Fibroblast of skin of back (primary cell): ENCODE measurements around the gene SAMD7. TPM values are rescaled to one million over a fixed set of nuclear protein-coding genes. Genes with fewer than 3 reads are reported as not detected.

ENCODE experiments used
- DNase-seq: peaks from one replicate; pipeline ENCODE4 v3.0.0-alpha.2; 2013
- polyA plus RNA-seq, 2 experiments: library from polyadenylated mRNA; unstranded; fragments of 120-200 nt; gene quantifications; one replicate each; pipeline ENCODE4 v1.2.1, GENCODE V29; 2013; ENCODE audit not compliant: insufficient read length in 2 of 2

The SAMD7 gene, protein sequence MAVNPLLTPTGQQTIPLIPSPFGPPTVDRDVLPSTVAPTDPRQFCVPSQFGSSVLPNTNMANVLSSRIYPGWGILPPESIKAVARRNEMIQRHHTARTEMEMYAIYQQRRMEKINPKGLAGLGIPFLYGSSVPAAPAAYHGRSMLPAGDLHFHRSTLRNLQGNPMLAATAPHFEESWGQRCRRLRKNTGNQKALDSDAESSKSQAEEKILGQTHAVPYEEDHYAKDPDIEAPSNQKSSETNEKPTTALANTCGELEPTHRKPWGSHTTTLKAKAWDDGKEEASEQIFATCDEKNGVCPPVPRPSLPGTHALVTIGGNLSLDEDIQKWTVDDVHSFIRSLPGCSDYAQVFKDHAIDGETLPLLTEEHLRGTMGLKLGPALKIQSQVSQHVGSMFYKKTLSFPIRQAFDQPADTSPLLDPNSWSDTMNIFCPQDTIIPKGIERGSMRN
- polyA plus RNA-seq (2013, experiment 1 of 2; ENCODE audit: insufficient read length): not detected
- polyA plus RNA-seq (2013, experiment 2 of 2; ENCODE audit: insufficient read length): not detected

DNA sequence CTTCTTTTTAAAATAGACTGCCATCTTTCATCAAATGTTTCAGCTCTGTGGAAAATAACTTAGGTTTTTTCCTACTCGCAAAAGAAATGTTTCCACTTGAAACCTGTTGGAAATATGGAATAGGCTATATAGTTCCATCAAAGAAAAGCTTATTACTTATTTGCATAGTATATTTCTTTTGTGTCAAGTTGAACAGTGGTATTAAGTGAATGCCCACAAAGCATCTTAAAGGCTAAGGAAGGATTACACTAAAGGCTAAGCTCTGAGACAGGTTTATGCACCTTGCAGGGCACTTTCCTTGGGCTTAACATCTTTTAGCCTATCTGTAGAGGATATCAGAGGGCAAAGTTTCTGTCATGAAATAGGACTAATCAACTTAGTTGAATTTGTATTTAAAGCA lies at the start of gene SAMD7:
Gene SAMD7, plus strand, starts transcription at position 301 of the 400 bp plus-strand sequence. CDS start 7,927 bp downstream, outside the sequence.
- no peak for DNase-seq

DNA sequence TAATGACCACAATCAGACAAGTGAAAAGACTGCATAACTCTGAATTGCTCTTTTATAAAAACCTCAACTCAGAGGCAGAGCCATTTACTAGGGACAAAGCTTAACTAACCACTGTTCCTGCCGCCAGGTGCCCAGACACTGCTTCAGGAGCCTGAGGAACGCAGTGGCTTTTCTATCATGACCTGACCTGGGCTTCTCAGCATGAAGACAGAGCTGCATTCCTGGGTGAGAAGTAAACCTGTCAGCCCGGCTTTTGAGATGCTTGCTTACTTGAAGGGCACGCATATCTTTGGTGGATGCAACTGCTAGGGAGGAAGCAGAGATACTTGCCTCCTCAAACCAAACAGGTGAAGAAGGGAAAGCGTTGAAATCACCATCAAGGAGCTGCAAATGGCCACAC lies 49.5 kb upstream of the SAMD7 start:
- no peak for DNase-seq

DNA sequence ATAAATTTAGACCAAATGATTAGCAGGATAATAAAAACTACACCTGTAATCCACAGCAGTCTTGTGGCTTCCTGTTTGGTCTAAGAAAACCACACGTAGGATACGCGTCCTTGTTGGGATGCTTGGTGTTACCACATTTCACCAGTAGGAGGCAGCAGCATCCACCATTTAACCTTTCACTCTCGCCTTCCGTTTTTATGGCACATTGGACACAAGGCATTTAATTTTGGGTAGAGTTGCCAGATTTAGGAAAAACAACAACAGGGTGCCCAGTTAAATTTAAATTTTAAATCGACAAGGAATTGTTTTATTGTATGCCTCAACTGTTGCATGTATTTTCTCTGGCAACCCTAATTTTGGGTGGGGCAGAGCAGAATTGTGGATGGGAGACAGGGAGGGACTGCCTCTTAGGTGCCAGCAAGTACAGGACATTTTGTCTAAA lies 47.9 kb upstream of the SAMD7 start:
- peak; percentile 52 for DNase-seq

DNA sequence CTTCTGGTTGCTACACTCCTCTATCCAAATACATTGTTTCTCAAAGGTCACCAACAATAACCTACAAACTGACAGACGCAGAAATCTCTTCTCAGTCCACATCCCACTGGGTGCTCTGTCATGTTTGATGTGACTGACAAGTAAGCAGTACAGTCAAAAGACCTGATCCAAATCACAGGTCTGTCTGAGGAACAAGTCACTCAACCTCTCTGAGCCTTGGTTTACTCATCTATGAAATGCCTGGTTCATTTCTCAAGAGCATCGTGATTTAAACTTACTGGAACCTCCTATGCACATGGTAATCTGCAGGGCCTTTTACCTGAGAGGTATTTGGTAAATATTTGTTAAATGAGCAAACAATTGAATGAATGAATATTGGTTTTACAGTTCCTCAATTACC lies 47.1 kb upstream of the SAMD7 start:
- DNase-seq: no peak

DNA sequence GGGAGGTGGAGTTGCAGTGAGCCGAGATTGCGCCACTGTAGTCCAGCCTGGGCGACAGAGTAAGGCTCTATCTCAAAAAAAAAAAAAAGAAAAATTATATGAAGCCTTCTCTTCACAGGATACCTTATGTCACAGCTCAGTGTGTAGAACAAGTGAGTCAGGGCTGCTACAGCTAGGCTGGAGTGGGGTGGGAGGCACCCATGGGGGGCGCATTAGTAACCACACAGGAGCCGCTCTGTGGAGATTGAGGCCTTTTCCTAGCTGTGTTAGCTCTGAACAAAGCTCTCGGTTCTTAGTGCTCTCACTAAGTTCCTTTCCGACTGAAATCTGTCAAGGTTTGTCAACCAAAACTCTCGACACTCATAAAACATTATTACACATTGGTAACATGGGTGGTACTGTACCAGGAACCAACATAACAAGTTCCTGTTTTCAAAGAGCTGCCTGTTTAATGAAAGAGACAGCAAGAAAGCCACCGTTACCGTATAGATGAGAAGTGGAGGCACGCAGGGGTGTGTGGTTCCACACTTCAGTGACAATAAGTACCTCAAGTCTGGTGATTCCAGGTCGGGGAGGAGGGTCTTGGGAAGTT lies 46.1 kb upstream of the SAMD7 start:
- no peak for DNase-seq

DNA sequence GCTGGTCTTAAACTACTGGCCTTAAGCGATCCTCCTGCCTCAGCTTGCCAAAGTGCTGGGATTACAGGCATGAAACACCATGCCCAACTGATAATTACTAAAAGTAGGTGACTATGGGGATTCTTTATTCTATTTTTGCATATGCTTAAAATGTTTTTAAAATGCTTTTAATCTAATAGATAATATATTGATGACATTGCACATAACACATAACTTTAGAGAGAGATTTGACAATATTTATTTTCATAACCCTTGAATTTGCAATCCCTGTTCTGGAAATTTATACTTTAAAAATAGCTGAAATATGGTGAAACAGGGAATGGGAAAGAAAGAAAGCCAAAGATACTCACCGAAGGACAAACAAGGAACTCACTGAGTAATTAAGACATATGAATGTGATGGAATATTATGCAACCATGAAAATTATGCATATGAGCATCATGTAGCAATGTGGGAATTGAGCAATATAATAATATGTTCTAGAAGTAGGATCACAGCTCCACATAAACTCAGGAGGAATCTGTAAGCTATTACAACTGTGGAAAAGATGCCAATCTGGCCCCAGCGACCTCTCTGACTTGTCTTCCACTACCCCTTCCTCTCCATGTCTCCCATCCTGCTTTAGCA lies 43.7 kb upstream of the SAMD7 start:
- DNase-seq: no peak

DNA sequence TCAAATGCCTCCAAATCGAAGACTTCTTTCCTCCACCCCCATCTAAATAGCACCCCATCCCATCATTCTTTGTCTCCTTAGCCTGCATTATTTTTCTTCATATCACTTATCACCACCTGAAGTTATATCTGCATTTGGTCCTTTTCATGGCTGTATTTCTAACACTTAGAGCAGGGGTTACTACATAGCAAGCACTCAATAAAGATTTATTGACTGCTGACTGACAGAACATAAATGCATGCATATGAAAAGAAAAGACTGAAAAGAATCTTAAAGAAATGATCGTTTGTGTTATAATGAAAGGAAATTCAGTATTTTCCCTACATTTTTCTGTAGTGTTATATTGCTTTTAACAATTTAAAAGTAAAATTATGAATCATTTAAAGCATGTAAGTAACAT lies 43.0 kb upstream of the SAMD7 start:
- no peak for DNase-seq

DNA sequence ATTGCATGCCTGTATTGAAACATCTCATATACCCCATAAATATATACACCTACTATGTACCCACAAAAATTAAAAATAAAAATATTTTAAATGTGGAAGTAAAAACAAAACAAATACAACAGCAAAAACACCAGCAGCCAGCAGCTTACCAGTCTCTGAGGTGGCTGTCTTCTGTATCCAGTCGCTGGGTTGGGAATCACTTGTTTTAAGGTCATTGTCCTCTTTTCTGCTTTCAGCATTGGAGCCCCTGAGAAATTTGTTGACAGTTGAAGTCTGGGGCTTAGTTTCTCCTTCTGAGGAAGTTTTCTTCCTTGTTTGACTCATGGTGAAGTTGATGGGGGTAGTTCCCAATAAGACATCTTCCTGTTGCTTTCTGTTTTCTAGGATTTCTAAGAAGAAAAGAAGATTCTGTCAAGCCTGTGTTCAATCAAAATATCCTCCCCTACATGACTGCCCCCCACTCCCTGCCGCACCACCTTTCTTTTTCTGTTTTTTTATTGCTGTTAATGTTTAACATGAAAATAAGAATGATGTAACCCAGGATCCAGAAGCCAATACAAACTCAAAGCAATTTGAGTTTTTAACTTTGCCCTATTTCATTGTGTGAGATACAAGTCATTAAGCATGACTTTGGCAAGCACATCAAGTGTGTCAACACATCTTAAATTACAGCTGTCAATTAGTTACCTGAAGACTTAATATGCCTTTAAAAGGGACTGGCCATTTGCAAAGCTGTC lies 41.7 kb upstream of the SAMD7 start, which contains the start of gene LRRC31:
Gene LRRC31, minus strand, starts transcription at position 452 of the 737 bp plus-strand sequence. Its CDS starts 128 bp downstream, at position 324.
- DNase-seq: no peak

DNA sequence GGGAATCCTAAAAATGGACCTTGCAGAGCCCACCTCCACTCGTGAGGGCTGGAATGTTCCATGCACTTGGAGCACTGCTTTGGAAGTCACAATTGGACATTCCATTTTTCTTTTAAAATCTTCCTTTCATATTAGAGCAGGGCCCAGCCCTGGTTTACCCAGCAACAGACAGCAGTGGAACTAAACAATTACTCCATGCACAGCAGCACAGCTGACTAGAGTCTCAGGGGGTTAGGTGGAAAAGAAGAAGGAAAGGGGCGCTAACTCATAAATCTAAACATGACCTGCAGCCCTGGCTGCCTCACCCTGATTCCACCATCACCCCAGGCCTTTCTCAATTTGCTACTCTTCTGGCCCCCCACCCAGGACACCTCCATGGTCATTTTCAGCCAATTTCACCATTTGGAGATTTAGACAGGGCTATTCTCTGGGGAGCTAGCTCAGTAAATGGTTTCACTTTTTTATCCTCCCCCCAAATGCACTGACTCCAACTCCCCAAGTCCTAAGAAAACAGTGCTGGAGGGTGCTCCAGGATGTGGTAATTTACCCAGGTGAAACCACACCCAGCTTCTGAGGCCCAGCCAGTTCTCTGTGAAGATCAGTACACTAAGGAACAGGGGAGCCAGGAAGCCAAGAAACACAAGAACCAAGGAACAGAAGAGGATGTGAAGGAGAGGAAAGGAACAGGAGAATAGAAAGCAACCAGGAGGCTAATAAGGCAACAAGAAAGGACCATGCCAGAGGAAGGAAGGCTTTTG lies 40.1 kb upstream of the SAMD7 start:
- DNase-seq: no peak

DNA sequence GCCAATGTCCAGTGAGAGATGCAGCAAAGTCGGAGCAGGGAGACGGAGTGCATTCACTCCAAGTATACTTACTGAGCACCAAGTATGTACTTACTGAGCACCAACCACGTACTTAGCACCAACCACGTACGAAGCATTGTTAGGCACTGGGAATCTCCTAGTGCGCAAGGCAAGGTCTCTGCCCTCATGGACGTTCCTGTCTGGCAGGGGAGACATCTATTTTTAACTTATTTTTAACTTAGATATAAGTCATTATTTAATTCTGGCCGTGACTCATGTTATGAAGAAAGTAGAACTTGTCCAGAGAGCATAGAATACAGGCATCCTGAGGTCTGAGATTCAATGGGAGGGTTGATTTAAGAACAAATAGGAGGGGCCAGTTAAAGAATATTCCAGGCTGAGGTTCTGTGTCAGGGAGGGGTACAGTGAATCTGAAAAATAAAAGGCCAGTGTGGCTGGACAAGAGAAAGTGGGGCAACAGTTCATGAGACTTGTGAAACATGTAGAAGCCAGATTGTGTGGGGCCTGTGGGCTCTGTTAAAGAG lies 32.3 kb upstream of the SAMD7 start:
- no peak for DNase-seq

DNA sequence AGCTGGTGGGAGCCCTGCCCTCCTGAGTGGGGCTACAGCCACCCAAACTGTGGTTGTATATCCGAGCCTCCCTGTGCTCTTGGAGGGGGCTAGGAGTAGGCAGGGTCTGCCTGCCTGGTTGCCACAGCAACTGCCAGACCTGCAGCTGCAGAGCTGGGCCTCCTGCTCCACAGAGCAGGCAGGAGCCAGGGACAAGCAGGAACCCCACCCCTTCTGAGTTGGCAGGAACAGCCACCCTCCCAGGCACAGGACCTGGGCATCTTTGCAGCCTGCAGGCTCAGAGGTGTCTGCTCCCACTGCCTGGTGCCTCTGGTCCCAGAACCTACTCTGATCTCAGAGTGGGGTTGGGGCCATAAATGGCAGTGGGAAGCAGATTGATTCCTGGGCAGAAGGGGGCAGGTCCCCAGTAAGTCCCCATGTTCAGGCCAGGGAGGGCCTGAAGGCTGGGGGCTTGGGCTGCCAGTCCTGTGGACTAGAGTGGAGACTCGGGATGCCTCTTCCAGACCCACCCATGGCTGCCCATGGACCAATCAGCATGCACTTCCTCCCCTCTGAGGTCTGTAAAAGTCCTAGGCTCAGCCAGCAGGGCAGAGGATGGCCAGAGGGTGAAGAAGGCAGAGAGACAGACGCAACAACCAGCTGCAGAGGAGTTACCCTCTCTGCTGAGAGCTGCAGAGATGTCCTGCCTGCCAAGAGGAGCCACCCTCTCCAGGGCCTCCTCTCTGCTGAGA lies 31.4 kb upstream of the SAMD7 start:
- DNase-seq: no peak

DNA sequence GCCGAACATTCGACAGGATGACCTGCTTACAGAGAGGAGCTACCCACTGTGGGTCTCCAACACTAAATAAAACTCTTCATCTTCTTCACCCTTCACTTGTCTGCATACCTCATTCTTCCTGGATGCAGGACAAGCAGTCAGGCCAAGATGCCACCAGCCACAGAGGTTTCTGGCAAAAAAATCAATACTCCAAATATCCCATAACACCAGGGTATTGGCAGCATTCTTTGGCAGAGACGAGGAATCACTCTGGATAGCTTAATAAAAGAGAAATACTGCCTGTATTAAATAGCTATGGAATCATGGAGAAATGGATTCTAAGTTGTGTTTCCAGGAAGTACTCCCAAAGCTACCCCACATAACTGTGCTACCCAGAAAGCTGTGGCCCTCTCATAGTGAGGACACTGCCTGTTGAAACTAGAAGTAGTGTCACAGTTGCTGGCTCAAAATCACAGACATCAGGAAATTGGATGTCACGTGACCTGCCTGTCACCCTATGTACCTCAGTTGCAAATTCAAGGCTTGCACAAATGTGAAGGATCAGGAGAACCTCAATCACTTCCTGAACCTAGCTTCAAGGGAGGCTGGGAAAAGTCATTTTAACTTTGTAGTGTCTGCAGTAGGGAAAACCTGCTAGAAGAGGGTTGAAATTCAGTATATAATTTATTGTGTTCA lies 30.7 kb upstream of the SAMD7 start:
- no peak for DNase-seq

DNA sequence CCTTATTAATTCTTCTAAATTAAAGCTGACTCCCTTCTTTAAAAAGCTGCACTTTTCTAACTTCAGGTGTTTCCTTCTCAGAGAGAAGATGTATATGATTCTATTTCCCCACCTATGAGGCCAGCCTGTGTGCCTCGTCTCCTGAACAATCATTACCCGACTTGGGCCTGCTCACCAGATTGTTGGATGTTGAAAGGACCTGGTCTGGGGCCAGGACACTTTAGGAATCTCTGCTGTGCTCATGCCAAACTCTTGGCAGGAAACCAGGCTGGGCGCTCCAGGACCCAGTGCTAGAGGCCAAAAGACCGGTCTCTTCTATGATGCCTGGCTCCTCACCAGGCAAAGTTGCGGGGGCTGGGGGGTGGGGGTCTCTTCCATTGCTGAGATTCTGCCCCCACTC lies 24.7 kb upstream of the SAMD7 start:
- DNase-seq: no peak

DNA sequence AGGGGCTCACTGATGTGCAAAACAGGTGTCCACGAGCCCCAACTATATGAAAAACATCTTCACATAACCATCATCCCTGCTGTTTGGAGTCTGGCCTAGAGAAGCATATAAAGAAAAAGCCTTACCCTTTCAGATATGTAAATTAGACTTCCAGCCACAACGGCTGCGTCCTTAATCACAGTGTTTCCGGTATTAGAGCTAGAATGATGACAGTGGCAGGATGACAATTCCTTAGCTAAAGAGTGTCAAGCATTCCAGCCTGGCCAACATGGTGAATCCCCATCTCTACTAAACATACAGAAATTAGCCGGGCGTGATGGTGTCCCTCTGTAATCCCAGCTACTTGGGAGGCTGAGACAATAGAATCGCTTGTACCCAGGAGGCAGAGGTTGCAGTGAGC lies 19.5 kb upstream of the SAMD7 start:
- no peak for DNase-seq

DNA sequence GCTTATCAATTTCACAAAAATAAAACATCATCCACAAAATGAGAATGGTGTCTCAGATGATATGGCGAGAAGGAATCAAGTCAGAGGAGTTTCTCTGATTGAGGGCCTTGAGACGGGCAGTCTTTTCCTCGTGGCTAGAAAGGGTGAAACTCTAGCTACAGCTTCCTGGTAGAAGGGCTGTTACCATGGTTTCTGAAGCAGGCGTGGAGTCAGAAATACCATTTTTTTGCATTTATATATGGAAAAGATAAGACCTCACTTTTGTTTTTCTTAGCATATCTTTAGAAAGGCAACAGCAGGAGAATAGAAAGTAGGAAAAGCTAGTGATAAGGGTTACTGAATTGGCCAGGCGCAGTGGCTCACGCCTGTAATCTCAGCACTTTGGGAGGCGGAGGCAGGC lies 17.3 kb upstream of the SAMD7 start:
- DNase-seq: no peak

DNA sequence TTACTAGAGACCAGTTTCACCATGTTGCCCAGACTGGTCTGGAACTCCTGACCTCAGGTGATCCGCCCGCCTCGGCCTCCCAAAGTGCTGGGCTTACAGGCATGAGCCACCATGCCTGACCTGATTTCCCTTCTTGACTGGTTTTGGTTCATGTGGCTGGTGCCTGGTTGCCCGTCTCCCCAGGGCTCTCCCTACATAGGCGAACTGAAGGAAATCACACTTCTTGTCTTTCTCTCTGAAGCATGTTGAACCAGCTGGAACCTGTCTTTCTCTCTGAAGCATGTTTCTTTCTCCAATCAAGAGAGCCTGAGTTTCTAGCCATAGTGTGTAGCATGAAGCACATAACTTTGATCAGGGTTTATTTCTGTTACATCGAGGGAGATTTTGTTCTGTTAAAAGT lies 16.3 kb upstream of the SAMD7 start:
- DNase-seq: no peak

DNA sequence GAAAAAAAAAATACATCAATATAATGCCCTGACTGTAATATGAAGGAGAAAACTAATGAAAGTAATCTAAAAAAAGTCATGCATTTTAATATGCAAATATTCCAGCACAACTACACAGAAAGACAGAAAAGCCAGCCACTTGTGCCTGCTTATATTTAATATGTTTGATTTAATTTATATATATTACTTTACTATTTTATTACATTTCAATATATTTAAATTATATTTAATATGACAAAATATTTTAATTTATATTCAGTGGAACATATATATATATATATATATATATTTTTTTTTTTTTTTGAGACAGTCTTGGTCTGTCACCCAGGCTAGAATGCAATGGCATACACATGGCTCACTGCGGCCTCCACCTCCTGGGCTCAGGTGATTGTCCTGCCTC lies 14.1 kb upstream of the SAMD7 start:
- no peak for DNase-seq

DNA sequence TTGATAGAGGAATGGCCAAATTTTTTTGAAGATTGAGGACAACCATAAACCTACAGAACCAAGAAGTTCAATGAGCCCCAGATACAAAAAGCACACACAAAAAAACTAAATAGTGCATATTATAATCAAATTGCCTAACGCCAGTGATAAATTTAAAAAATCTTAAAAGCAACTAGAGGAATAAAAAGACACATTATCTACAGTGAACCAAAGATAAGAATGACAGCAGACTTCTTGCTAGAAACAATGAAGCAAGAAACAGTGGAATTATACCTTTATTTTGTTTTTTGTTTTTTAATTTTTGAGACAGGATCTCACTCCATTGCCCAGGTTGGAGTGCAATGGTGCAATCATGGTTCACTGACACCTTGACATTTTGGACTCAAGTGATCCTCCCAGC lies 9.9 kb upstream of the SAMD7 start:
- DNase-seq: no peak

DNA sequence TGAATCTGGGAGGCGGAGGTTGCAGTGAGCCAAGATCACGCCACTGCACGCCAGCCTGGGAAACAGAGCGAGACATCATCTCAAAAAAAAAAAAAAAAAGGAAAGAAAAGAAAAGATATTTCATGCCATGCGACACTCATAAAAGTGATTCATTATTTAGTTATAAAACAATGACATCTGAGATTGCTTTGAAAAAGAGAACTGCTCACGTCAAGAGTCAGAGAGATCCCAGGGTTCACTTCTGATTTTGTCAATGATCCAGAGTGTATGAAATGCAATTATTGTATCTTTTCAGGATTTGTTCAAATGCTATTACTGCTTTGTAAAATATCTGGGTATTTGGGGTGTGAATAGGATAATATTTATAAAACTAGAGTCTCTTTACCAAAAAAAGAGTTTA lies 6.0 kb upstream of the SAMD7 start:
- no peak for DNase-seq

DNA sequence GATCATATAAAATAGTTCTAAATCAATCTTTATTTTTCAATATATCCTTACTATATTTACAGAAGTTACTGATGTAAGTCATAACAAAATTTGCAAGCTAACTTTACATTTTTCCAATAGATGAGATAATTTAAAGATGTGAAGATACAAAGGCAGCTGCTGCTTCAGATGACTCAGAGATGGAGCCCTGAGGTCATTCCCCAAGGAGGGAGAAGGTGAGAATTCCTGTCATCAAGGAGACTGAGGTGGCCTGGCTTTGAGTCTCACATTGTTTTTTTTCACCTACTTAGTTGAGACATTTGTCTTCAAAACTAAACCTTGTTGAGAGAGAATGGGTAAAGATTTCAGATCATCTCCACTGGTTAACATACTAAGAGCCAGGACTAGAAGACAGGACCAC lies 3.9 kb upstream of the SAMD7 start:
- DNase-seq: no peak
